Kidney (tissue), 14 donors: Measurements from ENCODE around the gene CEP112. TPM values are rescaled to one million over a fixed set of nuclear protein-coding genes. Genes with fewer than 3 reads are reported as not detected.
"Not testable (repeated sequence)": the region's sequence is repeated elsewhere in the genome, so short reads cannot be mapped to it uniquely, and the experiment has no call there.

Experiments
- DNase-seq, 5 donors: peaks; one replicate each; pipeline ENCODE4 v3.0.0-alpha.2; 2013 to 2020
- FAIRE-seq: peaks from 2 replicates; lab custom pipeline; 2012; peaks lifted over from hg19 to GRCh38; lab: Jason Lieb, UNC
- H3K27ac ChIP-seq, 2 donors: one replicate each; pipeline ENCODE4 v1.7.0; 2013; ENCODE audit warnings: low read depth in 2 of 2, low read length in 2 of 2, inconsistent platforms in 1 of 2
- H3K27me3 ChIP-seq: one replicate; pipeline ENCODE4 v1.7.1; 2013; ENCODE audit warnings: low read length, inconsistent platforms; ENCODE audit not compliant: control insufficient read depth, insufficient read depth
- H3K36me3 ChIP-seq, 3 donors: one replicate each; pipeline versions ENCODE4 v1.7.0 to v1.7.1; 2013; ENCODE audit warnings: low read length in 3 of 3, control low read depth in 1 of 3, inconsistent platforms in 1 of 3; ENCODE audit not compliant: insufficient read depth in 3 of 3, control insufficient read depth in 2 of 3
- H3K4me1 ChIP-seq, 3 donors: one replicate each; pipeline versions ENCODE4 v1.7.0 to v1.7.1; 2013; ENCODE audit warnings: low read length in 3 of 3, inconsistent platforms in 1 of 3, low read depth in 1 of 3; ENCODE audit not compliant: control insufficient read depth in 2 of 3, insufficient read depth in 2 of 3
- H3K4me3 ChIP-seq, 3 donors: one replicate each; pipeline versions ENCODE4 v1.7.0 to v1.8.1; 2013; ENCODE audit warnings: low read length in 3 of 3, control low read depth in 1 of 3, inconsistent platforms in 1 of 3
- H3K9ac ChIP-seq, 3 donors: one replicate each; pipeline versions ENCODE4 v1.7.0 to v1.7.1; 2013; ENCODE audit warnings: low read length in 3 of 3, control low read depth in 1 of 3, inconsistent platforms in 1 of 3
- H3K9me3 ChIP-seq, 3 donors: one replicate each; pipeline versions ENCODE4 v1.7.0 to v1.7.1; 2013; ENCODE audit warnings: low read length in 3 of 3, control low read depth in 1 of 3, inconsistent platforms in 1 of 3; ENCODE audit not compliant: control insufficient read depth in 2 of 3, insufficient read depth in 1 of 3
- CTCF ChIP-seq: IDR thresholded peaks from 3 replicates; pipeline ENCODE4 v1.5.1; 2012; ENCODE audit warnings: mild to moderate bottlenecking, moderate library complexity, borderline replicate concordance; ENCODE audit not compliant: insufficient read depth; ENCODE audit errors: extremely low read depth
- intact Hi-C: fragments of 100-400 bp; cut with DNase I; formaldehyde crosslinking; loops from one replicate; pipeline ENCODE4 v1.11.1; 2022
- polyA plus RNA-seq: library from polyadenylated mRNA; stranded (reverse); fragments of 350-450 nt; fragmentation: Illumina TruSeq; extraction: RNeasy Lipid Tissue Mini Kit (QIAGEN cat#74804); gene quantifications from one replicate; pipeline ENCODE4 v1.2.3, GENCODE V29; 2014; ENCODE audit warnings: low read depth, low replicate concordance; ENCODE audit not compliant: insufficient read depth
- total RNA-seq: library from RNA; stranded (reverse); fragmentation: NEBNext Ultra II Directional; extraction: Animal tissue kit (Norgen Biotek cat#: 25700); gene quantifications from one replicate; pipeline ENCODE4 v1.2.1, GENCODE V29; 2021
- donor health status: control.
- donor health status: control.
- donor health status: control.
- donor health status: control.
- donor health status: control.
- donor health status: DM: yes; HTN: yes; CAD: no.
- donor health status: Normal renal cell carcinoma (clear cell type).

Gene CEP112
- total and polyA plus RNA-seq, 2 donors from 2014 or later: 17.0 to 27.4 TPM

DNA sequence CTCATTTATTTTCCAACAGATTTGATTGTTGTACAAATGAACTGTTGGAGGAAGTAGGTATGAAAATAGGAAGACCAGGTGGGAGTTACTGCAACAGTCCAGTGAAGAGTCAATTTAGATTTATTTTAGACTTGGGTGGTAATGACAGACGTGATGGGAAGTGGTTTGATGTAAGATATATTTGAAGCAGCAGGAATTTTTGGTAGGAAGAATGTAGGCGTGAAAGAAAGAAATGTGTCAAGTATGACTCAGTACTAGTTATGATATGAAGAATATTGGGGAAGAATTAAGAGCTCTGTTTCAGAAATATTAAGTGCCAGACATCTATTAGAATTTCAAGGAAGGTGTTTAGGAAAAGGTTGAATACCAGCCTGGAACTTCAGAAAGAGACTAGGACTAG is 382.6 kb downstream of the CEP112 start:
- intact Hi-C loops: no loop called here
- FAIRE-seq (no peak), DNase-seq (no peak)
- Histone ChIP-seq H3K36me3 (no peaks in the 10 kb centered on the region), H3K27ac (no peak overlapping the region), H3K27me3 (no peaks in the 10 kb centered on the region), H3K9me3 (peaks cover 0 to 5% (median 0%) of the 10 kb centered on the region in 3 donors), H3K4me1 (no peaks in the 10 kb centered on the region), H3K4me3 (no peak overlapping the region), H3K9ac (no peak overlapping the region)
- no peak for TF ChIP-seq CTCF

DNA sequence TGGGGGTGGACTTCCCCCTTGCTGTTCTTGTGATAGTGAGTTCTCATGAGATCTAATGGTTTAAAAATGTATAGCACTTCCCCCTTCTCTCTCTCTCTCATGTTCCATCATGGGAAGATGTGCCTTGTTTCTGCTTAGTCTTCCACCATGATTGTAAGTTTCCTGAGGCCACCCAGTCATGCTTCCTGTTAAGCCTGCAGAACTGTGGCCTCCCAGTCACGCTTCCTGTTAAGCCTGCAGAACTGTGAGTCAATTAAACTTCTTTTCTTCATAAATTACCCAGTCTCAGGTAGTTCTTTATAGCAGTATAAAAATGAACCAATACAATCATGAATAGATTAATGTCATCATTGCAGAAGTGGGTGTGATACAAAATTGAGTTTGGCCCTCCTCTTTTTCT is 383.4 kb downstream of the CEP112 start:
- H3K4me3 ChIP-seq, H3K9me3 ChIP-seq, intact Hi-C loops, H3K9ac ChIP-seq, DNase-seq, H3K36me3 ChIP-seq, FAIRE-seq, H3K27me3 ChIP-seq, H3K4me1 ChIP-seq, H3K27ac ChIP-seq: not testable (repeated sequence)

- no peak for TF ChIP-seq CTCF
- Histone ChIP-seq H3K27me3 (no peaks in the 10 kb centered on the region), H3K27ac (no peak overlapping the region), H3K9ac (no peak overlapping the region), H3K9me3 (peaks cover 0 to 5% (median 0%) of the 10 kb centered on the region in 3 donors), H3K36me3 (no peaks in the 10 kb centered on the region), H3K4me1 (no peaks in the 10 kb centered on the region), H3K4me3 (no peak overlapping the region)
- intact Hi-C loops: no loop called here
- DNase-seq (no peak), FAIRE-seq (no peak)
Measured at GRCh38 chr17:65807361-65807760, 384.6 kb downstream of the CEP112 start.

- intact Hi-C loops: no loop called here
- Histone ChIP-seq H3K27ac (no peak overlapping the region), H3K4me3 (no peak overlapping the region), H3K9me3 (peaks cover 0 to 9% (median 0%) of the 10 kb centered on the region in 3 donors), H3K9ac (no peak overlapping the region), H3K4me1 (no peaks in the 10 kb centered on the region), H3K36me3 (no peaks in the 10 kb centered on the region), H3K27me3 (no peaks in the 10 kb centered on the region)
- FAIRE-seq (no peak), DNase-seq (no peak)
- no peak for TF ChIP-seq CTCF
Measured at GRCh38 chr17:65801513-65801912, 390.4 kb downstream of the CEP112 start.
